Psoas muscle (tissue), 8 donors: Measurements from ENCODE around the gene ITGB5. TPM values are rescaled to one million over a fixed set of nuclear protein-coding genes. Genes with fewer than 3 reads are reported as not detected.
A peak's percentile ranks its signal among the peaks of the same experiment; 100 is the strongest.

Source experiments
- ATAC-seq, 4 donors: fragments of 200-7000 bp; cut with Tn5 transposase; one replicate each; pipeline ENCODE4 v1.9.1; 2020; ENCODE audit warnings: moderate library complexity in 3 of 4, mild to moderate bottlenecking in 2 of 4
- DNase-seq, 2 donors: peaks; one replicate each; pipeline ENCODE4 v3.0.0-alpha.2; 2020
- H3K27ac ChIP-seq: fragments of 200-600 bp; one replicate; pipeline ENCODE4 v1.8.0; 2022
- H3K27me3 ChIP-seq, 3 donors: fragments of 200-600 bp in 1 of 3; one replicate each; pipeline versions ENCODE4 v1.6.1 to v1.8.0; 2013 to 2022; ENCODE audit warnings: low read length in 2 of 3, mild to moderate bottlenecking in 2 of 3, moderate library complexity in 1 of 3; ENCODE audit not compliant: insufficient read depth in 3 of 3
- H3K36me3 ChIP-seq, 2 donors: fragments of 200-600 bp in 1 of 2; one replicate each; pipeline versions ENCODE4 v1.6.1 to v1.8.0; 2013 to 2022; ENCODE audit warnings: low read depth in 1 of 2, mild to moderate bottlenecking in 1 of 2, moderate library complexity in 1 of 2; ENCODE audit not compliant: insufficient read depth in 1 of 2
- H3K4me1 ChIP-seq: fragments of 200-600 bp; one replicate; pipeline ENCODE4 v1.8.0; 2022
- H3K4me3 ChIP-seq: fragments of 200-600 bp; one replicate; pipeline ENCODE4 v1.8.0; 2022; ENCODE audit warnings: mild to moderate bottlenecking
- H3K9me3 ChIP-seq: fragments of 200-600 bp; one replicate; pipeline ENCODE4 v1.8.0; 2022
- WGBS, 3 donors: extraction: QIAGEN DNeasy Blood & Tissue Kit; methylation state at CpG; one replicate each; pipeline versions ENCODE4 v1.1.6 to v1.1.7; 2013; 5-methylcytosine and 5-hydroxymethylcytosine counted together
- intact Hi-C, 2 donors: fragments of 100-400 bp; cut with DNase I; formaldehyde crosslinking; loops; one replicate each; pipeline versions ENCODE4 v1.11.0 to v1.14.2; 2022
- polyA plus RNA-seq, 3 donors: library from polyadenylated mRNA; stranded (reverse); fragments of 200-250 nt; gene quantifications; one replicate each; pipeline ENCODE4 v1.2.3, GENCODE V29; 2013
- total RNA-seq, 4 donors: library from RNA; stranded (reverse); fragmentation: NEBNext Ultra II Directional in 2 of 4; extraction: Animal tissue kit (Norgen Biotek cat#: 25700) in 2 of 4; gene quantifications; one replicate each; pipeline versions ENCODE4 v1.2.1 to v1.2.4, GENCODE V29; 2021 to 2023
- TF ChIP-seq, protein P1 (sequence below): fragments of 200-600 bp; IDR thresholded peaks from one replicate; pipeline ENCODE4 v1.8.0; 2022; ENCODE audit warnings: antibody characterized with exemption
- donor health status: healthy with polysubstance abuse.
- donor health status: DM: no; HTN: no; CAD: no; lungs with moderate emphysema.
- donor health status: Bipolar disorder and iron deficiency.
- donor health status: healthy.
- donor health status: DM: yes; HTN: yes; CAD: no.
- donor health status: DM: no; HTN: no; CAD: no.
- donor health status: DM: no; HTN: no; CAD: no.
- donor health status: DM: yes; HTN: yes; CAD: no.

The ITGB5 gene
- total and polyA plus RNA-seq, 7 donors: 19.3 to 61.5 (median 37.5) TPM

DNA sequence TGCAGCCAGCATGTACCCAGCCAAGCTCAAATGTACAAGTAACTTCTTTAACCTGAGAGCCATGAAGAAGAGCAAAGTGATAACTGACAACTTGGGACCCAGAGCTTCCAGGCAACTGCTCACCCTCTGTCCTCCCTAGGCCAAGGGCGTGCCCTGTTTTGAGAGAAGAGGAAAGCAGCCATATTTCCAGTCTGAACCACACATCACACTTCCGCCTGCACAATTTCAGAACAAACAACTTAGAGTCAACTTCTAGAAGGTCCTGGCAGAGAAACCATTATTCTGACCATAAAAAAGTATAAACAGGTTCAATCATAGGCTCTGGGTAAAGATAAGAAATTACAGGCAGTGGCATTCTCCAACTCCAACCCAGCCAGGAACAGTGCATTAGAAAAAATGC, 50.1 kb downstream of the ITGB5 start:
- H3K27me3 ChIP-seq: no peaks in the 10 kb centered on the region
- DNase-seq (no peak), ATAC-seq (peak in 1 of 4 donors; percentile 17)
- TF ChIP-seq, protein P1, sequence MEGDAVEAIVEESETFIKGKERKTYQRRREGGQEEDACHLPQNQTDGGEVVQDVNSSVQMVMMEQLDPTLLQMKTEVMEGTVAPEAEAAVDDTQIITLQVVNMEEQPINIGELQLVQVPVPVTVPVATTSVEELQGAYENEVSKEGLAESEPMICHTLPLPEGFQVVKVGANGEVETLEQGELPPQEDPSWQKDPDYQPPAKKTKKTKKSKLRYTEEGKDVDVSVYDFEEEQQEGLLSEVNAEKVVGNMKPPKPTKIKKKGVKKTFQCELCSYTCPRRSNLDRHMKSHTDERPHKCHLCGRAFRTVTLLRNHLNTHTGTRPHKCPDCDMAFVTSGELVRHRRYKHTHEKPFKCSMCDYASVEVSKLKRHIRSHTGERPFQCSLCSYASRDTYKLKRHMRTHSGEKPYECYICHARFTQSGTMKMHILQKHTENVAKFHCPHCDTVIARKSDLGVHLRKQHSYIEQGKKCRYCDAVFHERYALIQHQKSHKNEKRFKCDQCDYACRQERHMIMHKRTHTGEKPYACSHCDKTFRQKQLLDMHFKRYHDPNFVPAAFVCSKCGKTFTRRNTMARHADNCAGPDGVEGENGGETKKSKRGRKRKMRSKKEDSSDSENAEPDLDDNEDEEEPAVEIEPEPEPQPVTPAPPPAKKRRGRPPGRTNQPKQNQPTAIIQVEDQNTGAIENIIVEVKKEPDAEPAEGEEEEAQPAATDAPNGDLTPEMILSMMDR: no peak
- peaks cover 41% of the 10 kb centered on the region for H3K4me1 ChIP-seq
- no peak overlapping the region for H3K4me3 ChIP-seq
- peak overlapping the region; percentile 91 for H3K27ac ChIP-seq
- intact Hi-C loops: loop anchor here in 1 of 2 donors (5.0 kb wide), 1 partner anchor 50 kb away; the partner anchor contains the start of gene ITGB5
- H3K36me3 ChIP-seq: peaks cover 0 to 21% of the 10 kb centered on the region in 2 donors
- H3K9me3 ChIP-seq: no peaks in the 10 kb centered on the region
- WGBS, 3 donors: 71 to 88% (median 81%) methylated on average over 2 of the region's 2 CpGs

DNA sequence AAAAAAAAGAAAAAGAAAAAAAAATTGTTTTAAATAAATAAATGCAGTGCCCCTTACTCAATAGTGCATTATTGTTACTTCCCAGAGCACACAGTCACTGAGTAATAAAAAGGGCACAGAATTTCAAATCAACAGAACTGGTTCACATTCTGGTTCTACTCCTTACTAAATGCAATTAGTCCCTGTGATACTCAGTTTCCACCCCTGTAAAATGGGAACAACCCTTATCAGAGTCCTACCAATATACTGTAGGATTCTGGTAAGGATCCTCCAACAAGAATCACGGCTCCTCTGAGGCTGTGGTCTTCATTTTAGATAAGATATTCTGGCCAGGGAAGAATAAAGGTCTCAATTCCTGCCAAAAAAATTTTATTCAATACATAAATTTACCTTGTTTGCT, 50.7 kb downstream of the ITGB5 start:
- Histone ChIP-seq H3K27ac (peak overlapping the region; percentile 91), H3K4me3 (no peak overlapping the region), H3K9me3 (no peaks in the 10 kb centered on the region), H3K36me3 (peaks cover 0 to 15% of the 10 kb centered on the region in 2 donors), H3K4me1 (peaks cover 41% of the 10 kb centered on the region), H3K27me3 (no peaks in the 10 kb centered on the region)
- ATAC-seq (no peak), DNase-seq (no peak)
- TF ChIP-seq, protein P1: no peak
- intact Hi-C loops: loop anchor here in 1 of 2 donors (5.0 kb wide), 1 partner anchor 51 kb away; the partner anchor contains the start of gene ITGB5
- WGBS, 3 donors: 88 to 91% (median 89%) methylated on average over 1 of the region's 1 CpG

DNA sequence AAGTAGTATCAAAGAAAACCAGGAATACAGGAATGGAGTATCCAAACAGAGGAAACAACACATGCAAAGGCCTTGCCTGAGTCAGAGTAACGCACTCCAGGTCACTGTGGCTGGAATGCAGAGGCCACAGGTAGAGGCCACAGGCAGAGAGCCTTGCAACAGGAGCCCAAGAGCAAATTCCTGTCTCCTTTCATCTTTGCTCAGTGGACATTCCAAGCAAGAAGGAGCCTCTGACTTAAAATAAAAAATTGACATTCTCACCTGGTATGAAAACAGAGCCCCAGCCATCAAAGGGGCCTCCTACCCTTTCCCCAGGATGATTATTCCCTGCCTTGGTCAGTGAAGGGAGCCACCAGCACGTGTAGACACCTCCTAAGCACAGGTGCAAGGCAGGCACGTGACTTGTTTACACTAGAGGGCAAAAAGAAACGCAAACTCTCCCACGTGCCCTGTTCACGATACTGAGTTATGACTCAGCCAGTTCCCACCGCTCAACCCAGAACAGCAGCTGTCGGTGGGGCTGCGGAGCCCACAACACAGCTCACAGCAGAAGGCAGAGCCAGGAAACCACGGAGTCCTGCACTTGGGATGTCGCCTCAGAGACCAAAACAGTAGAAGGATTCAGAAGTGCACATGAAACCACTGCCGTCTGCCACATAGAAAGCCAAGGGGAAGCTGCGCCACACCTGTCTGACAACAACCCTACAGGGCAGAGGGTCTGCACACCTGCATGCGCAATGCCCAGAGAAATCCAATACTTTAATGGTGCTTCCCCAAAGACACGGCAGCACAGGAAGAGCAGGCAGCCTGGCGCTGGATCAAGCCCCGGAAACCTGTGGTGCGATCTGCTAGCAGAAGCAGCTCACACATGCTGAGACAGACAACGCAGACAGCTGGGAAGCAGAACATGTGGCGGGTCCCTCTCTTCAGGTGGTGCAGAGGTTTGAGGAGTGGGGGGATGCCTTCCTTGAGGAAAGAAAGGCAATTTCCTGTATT, 52.1 kb downstream of the ITGB5 start:
- Histone ChIP-seq H3K27ac (peak overlapping the region; percentile 91), H3K4me3 (peak overlapping the region; percentile 55), H3K9me3 (no peaks in the 10 kb centered on the region), H3K4me1 (peaks cover 43% of the 10 kb centered on the region), H3K27me3 (no peaks in the 10 kb centered on the region), H3K36me3 (peaks cover 0 to 4% of the 10 kb centered on the region in 2 donors)
- TF ChIP-seq, protein P1: no peak
- intact Hi-C loops: loop anchor here in 1 of 2 donors (1.0 to 5.0 kb wide), 2 partner anchors 52 to 54 kb away; partner anchors contain the start of gene ITGB5
- ATAC-seq: peak; percentile 88 to 95 (median 91)
- WGBS, 3 donors: 21 to 26% (median 26%) methylated on average over 20 of the region's 20 CpGs
- peak; percentile 51 to 80 for DNase-seq

DNA sequence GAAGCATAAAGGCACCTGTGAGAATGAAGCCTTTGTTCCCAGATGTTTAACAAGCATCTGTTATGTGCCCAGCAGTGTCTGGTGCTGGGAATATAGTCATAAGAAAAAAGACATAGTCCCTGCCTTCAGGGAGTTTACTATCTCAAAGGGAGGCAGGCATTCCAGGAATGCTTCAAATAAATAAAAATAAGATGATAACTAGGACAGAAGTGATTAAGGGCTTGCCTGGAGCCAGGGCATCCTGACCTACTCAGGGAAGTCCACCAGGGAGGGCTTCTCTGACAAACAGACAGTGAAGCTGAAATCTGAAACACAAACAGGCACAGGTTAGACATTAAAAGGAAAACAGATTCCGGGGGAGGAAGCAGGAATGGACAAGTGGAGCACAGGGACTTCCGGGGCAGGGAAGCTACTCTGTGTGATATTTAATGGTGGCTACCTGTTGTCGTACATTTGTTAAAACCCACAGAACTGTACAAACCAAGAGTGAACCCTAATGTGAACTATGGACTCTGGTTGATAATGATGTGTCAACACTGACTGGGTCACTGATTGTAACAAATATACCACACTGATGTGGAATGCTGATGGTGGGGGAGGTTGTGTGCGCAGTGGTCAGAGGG, 53.3 kb downstream of the ITGB5 start:
- 89 to 93% (median 91%) methylated on average over 4 of the region's 4 CpGs for WGBS, 3 donors
- H3K27me3 ChIP-seq: no peaks in the 10 kb centered on the region
- ATAC-seq (no peak), DNase-seq (no peak)
- TF ChIP-seq, protein P1: no peak
- no peaks in the 10 kb centered on the region for H3K36me3 ChIP-seq
- intact Hi-C loops: no loop called here
- H3K4me1 ChIP-seq: peaks cover 49% of the 10 kb centered on the region
- peak overlapping the region; percentile 1 for H3K27ac ChIP-seq
- H3K9me3 ChIP-seq: no peaks in the 10 kb centered on the region
- H3K4me3 ChIP-seq: no peak overlapping the region
